NCI-H524 treated with DMSO at 0.1 percent for 48 hours (cell line): Measurements from ENCODE around the gene MAP10.
A peak's percentile ranks its signal among the peaks of the same experiment; 100 is the strongest.
"Not testable (repeated sequence)": the region's sequence is repeated elsewhere in the genome, so short reads cannot be mapped to it uniquely, and the experiment has no call there.

Experiments
- DNase-seq: peaks from one replicate; lab custom pipeline; 2025; lab: John Stamatoyannopoulos, UW

The MAP10 gene, protein sequence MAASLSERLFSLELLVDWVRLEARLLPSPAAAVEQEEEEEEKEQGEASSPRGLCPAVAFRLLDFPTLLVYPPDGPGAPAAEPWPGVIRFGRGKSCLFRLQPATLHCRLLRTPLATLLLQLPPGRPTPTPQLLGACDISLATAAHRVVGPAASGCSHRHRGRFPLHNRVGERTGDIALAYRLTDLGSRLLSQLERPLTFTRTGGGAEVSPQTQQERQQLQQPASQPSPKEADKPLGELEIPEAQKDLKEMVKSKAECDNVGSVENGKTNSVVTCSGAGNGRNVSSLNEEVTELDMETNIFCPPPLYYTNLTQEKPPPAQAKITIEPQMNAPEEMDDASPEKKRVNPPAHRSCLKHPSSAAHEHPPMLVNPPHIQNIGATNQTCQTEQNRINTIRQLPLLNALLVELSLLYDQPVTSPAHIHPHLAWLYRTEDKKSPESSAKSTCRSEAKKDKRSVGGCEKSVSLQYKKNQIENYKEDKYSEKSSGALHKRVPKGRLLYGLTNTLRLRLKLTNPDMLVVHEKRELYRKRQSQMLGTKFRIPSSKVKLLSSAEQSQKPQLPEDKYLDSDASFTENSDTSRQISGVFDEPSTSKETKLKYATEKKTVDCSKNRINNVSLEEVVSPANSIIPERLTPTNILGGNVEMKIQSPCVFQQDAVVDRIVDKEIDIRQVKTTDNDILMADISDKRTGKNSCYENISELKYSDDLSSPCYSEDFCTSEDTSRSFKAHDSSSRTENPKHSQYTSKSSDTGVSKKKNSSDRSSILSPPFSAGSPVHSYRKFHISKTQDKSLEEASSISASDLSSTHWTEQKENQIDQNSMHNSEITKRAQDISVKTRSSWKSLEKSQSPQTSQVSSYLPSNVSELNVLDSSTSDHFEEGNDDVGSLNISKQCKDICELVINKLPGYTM

GRCh38 chr1:232805269-232806185 is at the start of gene MAP10:
MAP10 (plus strand) TSS chr1:232805416; CDS start chr1:232805450, 34 bp downstream.
- DNase-seq, result peak; percentile 5

- DNase-seq, result peak; percentile 16
These were observed 40.6 kb upstream of the MAP10 start for GRCh38 chr1:232764458-232765251.

DNA sequence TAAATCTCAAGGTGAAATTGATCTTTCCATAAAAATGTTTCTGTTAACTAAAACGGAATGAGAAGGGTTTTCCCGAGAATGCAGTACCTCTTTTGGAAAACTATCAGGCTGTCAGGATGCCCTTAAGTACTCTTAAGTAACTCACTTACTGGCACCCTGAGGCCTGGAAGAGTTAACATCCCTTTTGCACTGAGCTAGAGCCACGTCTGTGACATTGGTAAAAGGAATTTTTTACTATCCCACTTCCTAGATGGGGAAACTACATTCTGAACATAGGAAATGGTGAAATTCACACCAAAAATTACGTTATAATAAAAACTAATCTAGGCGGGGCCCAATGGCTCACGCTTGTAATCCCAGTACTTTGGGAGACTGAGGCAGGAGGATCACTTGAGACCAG is 39.7 kb upstream of the MAP10 start:
- no peak for DNase-seq

- no peak for DNase-seq
These were observed 38.9 kb upstream of the MAP10 start for GRCh38 chr1:232766241-232766890.

- no peak for DNase-seq
These were observed 38.3 kb upstream of the MAP10 start for GRCh38 chr1:232766904-232767303.

GRCh38 chr1:232767305-232768074 is 37.7 kb upstream of the MAP10 start:
- DNase-seq, result no peak

- DNase-seq, result no peak
These were observed 36.4 kb upstream of the MAP10 start for GRCh38 chr1:232768793-232769192.

DNA sequence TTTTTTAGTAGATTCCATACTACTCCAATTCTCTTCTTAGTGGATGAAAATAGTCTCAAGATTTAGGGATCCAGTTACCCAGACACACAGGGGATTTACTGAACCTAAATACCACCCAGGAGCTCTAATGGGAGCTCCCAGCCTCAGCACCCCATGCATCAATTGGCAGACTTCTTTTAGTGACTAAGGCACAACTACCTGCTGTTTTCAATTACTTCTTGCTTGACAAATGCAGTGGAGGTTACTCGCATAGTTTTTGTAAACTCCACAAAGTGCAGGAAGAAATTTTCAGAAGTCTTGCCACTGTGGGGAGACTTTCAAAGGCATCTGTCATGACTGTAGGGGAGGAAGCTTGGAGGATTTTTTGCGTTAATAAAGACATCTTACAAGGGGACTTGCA is 35.5 kb upstream of the MAP10 start:
- no peak for DNase-seq

DNA sequence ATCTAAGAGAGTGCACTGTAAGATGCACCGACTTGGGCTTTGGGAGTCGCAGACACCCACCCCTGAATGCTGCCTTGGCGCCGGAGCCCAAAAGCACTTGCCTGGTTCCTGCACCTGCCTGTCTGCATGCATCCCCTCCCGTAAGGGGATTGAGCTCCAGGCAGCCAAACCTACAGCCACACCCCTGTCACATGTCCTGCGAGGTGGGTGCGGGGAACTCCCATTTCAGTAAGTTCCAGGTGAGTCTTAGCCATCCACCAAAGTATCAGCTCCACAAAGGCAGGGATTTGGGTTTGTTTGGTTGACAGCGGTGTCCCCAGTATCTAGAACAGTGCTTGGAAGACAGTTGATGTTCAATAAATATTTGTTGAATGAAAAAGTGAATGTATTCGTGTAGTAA is 31.5 kb upstream of the MAP10 start:
- no peak for DNase-seq

- DNase-seq, result no peak
These were observed 28.6 kb upstream of the MAP10 start for GRCh38 chr1:232776526-232777106.

DNA sequence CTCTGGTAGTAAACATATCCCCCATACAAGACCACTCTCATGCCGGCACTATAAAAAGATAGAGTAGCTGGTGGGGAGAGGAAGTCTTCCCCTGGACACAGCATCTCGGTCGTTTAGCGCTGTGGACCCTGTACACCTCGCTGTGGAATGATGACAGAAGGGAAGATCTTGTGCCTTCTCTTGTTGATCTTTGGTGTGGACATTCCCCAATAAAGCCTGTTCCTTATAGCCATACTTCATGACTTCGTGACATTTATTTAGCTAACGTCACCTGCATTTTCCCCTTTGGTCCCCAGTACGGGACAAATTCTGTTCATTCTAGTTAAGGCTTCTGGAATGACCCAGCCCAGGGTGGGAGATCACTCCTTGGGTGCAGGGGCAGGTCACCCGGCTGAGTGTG is 24.9 kb upstream of the MAP10 start:
- no peak for DNase-seq

- no peak for DNase-seq
These were observed 20.4 kb upstream of the MAP10 start for GRCh38 chr1:232784794-232785193.

GRCh38 chr1:232785630-232786029 is 19.6 kb upstream of the MAP10 start:
- DNase-seq, result not testable (repeated sequence)

- DNase-seq, result no peak
These were observed 18.3 kb upstream of the MAP10 start for GRCh38 chr1:232786845-232787455.

DNA sequence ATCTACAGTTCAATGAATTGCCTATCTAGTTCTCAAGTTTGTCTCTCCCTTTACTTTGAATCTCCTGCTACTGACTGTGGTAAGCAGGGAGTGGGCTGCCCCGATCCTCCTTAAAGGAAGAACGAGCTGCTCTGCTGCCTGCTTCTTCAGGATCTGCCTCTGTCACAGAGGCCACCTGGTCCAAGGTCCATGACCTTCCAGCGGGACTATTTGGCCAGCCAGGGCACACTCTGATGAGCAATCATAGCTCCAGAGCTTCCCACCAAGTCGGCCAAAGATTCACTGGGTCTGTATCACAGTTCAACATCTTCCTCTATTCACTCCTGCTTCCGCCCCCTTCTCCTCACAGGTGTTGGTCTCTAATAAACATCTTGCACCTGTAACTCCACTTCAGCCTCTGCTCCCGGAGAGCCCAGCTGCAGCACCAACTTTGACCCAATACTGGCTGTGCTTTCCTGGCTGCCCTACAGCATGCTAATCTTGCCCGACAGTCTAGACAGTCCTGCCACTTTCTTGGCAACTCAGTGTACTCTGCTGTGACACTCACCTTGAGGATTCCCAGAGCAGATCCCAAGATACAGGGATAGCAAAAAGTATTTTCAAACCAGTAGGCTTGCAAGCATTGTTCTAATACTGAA is 16.9 kb upstream of the MAP10 start:
- DNase-seq, result no peak

DNA sequence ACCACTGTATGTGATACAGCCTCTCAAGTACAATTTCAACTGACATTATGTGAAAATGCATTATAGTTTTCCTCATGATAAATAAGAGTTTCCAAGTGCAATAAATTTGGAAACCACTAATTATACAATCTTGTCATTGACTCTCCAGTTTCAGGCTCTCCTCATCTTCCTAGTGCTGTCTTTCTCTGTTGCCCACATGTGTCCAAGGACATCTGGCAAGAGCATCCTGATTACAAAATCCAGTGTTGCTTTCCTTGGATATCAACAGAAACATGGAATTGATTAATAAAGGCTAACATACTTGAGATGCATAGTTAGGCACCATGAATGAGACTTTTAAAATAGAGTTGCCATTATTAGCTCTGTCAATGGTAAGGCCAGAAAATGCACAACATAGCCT is 15.6 kb upstream of the MAP10 start:
- DNase-seq, result no peak

- DNase-seq, result no peak
These were observed 12.3 kb upstream of the MAP10 start for GRCh38 chr1:232792949-232793348.

DNA sequence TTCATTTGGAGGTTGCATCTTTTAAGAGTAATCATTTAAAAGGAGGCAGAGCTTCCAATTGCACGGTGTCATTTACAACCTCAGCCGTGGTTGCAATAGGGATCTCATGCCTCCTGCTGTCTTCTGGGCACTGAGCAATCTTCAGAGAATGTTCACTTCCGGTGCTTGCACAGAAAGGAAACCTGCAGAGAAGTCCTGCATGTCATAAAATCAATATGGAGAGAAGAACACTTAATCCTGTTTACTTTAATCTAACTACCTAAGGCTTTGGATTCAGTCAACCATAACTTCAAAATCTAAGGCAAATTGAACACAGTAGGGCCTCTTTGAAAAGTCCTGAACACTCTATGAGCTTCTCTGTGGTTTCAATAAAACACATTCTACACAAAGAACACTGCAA is 11.3 kb upstream of the MAP10 start:
- no peak for DNase-seq
